Vagina (tissue), 2 donors: ENCODE measurements around the gene INPP4B.

Experiments
- POLR2A ChIP-seq, 2 donors: fragments of 450-650 bp; IDR thresholded peaks; one replicate each; pipeline ENCODE4 v1.6.1; 2017; ENCODE audit warnings: antibody characterized with exemption in 2 of 2, mild to moderate bottlenecking in 2 of 2, moderate library complexity in 2 of 2
- TF ChIP-seq, protein P1 (sequence below), 3 experiments: fragments of 450-650 bp in 2 of 3; fragments of 200-600 bp in 1 of 3; sonication (generic) in 1 of 3; IDR thresholded peaks; one replicate each; pipeline ENCODE4 v1.5.1; 2017 to 2019; ENCODE audit warnings: antibody characterized with exemption in 3 of 3, mild to moderate bottlenecking in 2 of 3, moderate library complexity in 2 of 3

DNA sequence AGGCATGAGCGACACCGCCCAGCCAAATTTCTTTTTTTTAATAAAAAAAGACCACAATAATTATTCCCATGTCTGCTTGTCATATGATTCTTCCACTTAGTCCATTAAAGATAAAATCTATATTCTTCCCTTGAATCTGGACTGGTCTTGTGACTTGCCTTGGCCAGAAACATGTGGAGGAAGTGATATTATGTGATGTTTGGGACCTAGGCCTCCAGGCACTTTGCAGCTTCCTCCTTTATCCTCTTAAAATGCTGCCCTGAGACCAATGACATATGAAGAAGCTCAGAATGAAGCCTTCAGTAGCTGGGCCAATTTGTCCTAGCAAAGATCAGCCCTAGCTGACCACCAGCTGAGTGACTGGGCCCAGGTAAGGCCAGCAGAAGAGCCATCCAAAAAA lies 250.0 kb downstream of the INPP4B start:
- TF ChIP-seq, protein P1, sequence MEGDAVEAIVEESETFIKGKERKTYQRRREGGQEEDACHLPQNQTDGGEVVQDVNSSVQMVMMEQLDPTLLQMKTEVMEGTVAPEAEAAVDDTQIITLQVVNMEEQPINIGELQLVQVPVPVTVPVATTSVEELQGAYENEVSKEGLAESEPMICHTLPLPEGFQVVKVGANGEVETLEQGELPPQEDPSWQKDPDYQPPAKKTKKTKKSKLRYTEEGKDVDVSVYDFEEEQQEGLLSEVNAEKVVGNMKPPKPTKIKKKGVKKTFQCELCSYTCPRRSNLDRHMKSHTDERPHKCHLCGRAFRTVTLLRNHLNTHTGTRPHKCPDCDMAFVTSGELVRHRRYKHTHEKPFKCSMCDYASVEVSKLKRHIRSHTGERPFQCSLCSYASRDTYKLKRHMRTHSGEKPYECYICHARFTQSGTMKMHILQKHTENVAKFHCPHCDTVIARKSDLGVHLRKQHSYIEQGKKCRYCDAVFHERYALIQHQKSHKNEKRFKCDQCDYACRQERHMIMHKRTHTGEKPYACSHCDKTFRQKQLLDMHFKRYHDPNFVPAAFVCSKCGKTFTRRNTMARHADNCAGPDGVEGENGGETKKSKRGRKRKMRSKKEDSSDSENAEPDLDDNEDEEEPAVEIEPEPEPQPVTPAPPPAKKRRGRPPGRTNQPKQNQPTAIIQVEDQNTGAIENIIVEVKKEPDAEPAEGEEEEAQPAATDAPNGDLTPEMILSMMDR (IDR thresholded peaks at IDR 0.05), result no peak
- TF ChIP-seq POLR2A (IDR thresholded peaks at IDR 0.05), result no peak
